GM19023 (cell line): ENCODE data around the gene MAMSTR.
"Not testable (repeated sequence)": the region's sequence is repeated elsewhere in the genome, so short reads cannot be mapped to it uniquely, and the experiment has no call there.

Experiments used
- ATAC-seq: cut with Tn5 transposase; IDR thresholded peaks from one replicate; pipeline ENCODE4 v1.9.1; 2021; ENCODE audit warnings: mild to moderate bottlenecking, moderate library complexity; ENCODE audit not compliant: unreplicated experiment

Gene MAMSTR

GRCh38 chr19:48689449-48689848 lies 30.1 kb downstream of the MAMSTR start:
- no peak for ATAC-seq

DNA sequence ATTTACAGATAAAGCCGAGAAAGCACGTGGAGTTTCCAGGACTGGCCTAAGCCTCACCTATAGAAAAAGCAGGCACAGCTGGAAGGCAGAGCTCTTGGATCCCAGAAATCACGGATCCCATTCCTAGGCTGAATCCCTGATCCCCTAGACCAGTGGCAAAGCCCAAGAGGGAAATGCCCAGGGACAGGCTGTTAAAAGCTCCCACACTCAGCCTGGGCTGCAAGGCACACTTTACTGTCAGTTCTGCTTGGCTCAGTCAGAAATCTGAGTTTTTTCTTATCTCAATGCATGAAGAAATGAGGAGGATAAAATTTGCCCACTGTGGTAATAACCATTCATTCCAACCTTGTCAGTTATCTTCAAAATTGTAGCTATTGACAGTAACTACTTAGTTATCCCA lies 31.7 kb downstream of the MAMSTR start:
- no peak for ATAC-seq

- not testable (repeated sequence) for ATAC-seq
Observed at GRCh38 chr19:48686637-48687036, 32.9 kb downstream of the MAMSTR start.

- no peak for ATAC-seq
Observed at GRCh38 chr19:48686088-48686487, 33.4 kb downstream of the MAMSTR start.

DNA sequence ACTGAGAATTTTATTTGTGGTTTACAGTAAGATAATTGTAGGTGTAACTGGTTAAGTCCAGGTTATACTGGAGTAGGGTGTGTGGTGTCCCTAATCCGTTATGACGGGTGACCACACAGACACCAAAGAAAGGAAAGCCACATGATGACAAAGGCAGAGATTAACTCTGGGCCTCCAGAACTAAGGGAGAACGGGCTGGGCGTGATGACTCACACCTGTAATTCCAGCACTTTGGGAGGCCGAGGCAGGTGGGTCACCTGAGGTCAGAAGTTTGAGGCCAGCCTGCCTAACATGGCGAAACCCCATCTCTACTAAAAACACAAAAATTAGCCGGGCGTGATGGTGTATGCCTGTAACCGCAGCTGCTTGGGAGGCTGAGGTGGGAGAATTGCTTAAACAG lies 33.9 kb downstream of the MAMSTR start:
- ATAC-seq, result no peak

GRCh38 chr19:48683349-48683748 lies 36.2 kb downstream of the MAMSTR start:
- ATAC-seq, result no peak

GRCh38 chr19:48681127-48681470 lies 38.4 kb downstream of the MAMSTR start:
- no peak for ATAC-seq

DNA sequence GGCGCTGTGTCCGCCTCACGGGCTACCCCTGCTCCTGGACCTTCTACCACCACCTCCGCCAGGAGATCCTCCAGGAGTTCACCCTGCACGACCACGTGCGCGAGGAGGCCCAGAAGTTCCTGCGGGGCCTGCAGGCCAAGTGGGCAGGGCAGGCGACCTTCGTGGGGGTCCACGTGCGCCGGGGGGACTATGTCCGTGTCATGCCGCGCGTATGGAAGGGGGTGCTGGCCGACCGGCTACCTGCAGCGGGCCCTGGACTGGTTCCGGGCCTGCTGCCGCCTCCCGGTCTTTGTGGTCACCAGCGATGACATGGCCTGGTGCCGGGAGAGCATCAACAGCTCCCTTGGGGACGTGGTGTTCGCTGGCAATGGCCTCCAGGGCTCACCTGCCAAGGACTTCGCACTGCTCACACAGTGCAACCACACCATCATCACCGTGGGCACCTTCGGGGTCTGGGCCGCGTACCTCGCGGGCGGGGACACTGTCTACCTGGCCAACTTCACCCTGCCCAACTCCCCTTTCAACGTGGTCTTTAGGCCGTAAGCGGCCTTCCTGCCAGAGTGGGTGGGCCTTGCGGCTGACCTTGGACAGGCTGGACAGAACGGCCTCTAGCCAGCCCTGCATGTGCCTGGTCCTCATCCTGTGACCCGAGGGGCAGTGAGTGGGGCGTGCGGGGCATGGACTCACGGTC lies 38.9 kb downstream of the MAMSTR start:
- no peak for ATAC-seq

DNA sequence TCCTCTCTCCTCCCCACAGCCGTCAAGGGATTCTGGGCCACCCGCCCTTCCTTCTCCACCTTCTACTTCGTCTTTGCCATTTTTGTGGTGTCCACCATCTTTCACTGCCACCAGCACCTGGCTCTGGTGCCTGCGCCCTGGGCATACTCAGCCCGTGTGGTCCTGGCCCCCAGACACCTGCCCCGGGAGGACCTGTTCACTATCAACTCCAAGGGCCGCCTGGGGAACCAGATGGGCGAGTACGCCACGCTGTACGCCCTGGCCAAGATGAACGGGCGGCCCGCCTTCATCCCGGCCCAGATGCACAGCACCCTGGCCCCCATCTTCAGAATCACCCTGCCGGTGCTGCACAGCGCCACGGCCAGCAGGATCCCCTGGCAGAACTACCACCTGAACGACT lies 39.5 kb downstream of the MAMSTR start:
- not testable (repeated sequence) for ATAC-seq

GRCh38 chr19:48678201-48678600 lies 41.3 kb downstream of the MAMSTR start:
- no peak for ATAC-seq

DNA sequence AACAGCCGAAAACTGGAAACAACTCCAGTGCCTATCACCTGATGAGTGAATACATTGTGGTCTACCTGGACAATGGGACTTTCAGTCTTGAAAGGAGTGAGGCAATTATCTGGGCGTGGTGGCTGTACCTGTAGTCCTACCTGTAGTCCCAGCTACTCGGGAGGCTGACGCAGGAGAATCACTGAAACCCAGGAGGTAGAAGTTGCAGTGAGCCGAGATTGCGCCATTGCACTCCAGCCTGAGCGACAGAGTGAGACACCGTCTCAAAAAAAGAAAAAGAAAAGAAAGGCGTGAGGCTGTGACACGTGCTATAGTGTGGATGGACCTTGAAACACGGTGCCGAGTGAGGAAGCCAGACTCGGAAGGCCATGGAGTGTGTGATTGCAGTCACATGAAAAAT lies 42.6 kb downstream of the MAMSTR start:
- no peak for ATAC-seq

DNA sequence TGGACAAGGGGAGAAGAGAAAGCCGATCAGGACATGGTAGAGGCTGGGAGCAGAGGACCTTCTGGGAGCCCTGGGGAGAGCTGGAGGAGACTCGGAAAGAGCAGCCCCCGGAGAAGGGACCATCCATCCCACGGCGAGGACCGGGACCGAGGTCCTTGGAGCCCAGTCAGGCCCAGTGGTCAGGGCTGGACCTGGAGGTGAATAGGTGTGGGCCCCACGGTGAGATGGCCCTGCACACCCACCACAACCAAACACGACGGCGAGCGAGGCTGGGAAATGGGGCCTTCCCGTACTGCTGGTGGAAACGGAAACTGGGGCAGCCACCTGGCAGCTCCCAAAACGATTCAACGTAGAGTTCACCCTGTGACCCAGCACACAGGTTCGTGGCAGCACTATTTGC lies 43.0 kb downstream of the MAMSTR start:
- ATAC-seq, result no peak

DNA sequence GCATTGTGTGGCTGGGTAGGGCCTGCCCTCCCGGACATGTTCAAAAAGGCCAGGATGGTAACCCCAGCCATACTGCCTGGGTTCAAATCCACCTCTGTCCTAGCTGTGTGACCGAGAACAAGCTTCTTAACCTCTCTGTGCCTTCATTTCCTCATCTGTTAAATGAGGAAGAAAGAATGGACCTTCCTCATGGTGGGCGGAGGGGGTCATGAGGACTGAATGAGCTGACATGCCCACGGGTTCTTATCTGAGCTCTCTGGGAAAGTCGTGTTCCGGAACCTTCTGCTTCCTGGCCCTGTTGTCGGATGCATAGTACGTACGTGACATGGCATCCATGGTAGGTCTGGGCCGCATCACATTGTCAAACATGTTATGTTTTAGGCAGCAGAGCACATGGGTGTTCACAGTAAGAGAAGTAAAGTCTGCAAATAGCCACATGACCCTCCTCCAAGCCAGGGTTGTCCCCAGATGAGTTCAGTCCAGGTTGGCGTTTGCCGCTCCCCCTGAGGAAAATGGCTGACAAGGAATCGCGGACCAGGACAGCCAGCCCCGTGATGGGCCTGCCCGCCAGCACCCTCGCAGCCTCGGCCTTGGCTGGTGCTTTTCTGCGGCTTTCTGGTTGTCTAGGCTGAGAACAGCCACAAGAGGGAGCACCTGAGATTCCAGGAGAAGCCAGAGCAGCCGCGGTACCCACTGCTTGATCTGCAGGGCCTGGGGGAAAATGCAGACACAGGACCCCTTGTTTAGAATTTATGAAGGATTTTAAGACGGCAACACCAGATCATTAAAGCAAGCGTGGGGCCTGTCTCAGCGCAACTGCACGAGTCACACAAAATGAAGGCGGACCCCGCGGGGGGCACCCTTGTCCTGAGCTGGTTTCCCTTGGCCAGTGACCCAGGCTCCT lies 44.4 kb downstream of the MAMSTR start:
- ATAC-seq, result no peak

DNA sequence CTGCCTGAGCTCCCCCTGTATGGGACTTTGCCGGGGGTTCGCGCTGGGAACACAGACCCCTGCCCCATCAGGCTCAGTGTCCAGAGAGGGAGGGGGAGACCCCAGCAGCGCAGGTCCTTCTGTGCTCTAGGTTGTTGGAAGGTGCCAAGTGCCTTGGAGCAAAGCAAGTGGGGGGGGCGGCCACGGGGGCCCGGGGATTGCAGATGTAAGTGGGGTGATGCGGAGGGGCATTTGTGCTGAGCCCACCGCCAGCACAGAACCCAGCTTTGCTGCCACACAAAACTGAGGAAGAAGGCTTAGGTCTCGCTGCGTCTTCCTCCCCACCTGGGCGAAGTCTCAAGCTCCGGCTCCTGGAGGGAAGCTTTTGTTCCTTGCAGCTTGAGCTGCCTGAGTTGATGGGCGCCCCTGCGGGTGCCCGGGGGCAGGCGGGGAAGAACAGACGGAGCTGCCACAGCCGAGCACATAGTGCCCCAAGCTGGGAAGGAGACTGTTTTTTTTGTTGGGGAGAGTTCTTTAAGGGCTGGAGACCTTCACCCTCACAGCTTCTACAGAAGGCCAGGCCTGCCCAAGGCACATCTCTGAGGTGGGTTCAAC lies 45.2 kb downstream of the MAMSTR start:
- no peak for ATAC-seq

GRCh38 chr19:48673436-48674100 lies 46.0 kb downstream of the MAMSTR start:
- no peak for ATAC-seq

DNA sequence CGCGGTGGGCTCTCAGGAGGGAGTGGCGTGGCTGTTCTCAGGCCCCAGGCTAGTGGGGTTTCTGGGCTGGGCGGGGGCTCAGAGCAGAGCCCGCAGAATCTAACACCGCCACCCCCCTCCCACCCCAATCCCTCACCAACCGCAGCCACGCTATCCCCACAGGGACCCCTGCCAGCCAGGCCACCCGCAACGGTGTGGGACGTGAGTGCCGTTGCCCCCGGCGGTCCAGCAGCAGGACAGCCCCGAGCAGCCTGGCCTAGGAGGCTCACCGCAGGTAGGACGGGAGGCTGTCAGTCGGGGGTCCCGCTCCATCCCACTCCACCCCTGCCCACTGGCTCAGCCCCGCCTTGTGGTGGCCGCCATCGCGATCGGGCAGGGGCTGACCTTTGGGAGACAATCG lies 46.5 kb downstream of the MAMSTR start, which contains the start of gene NTN5:
Gene NTN5, minus strand, starts transcription at position 24 of the 400 bp plus-strand sequence. CDS start 2,031 bp downstream, outside the sequence.
- no peak for ATAC-seq

GRCh38 chr19:48671446-48671995 lies 48.0 kb downstream of the MAMSTR start:
- ATAC-seq, result no peak

- ATAC-seq, result no peak
Observed at GRCh38 chr19:48670699-48671445, 48.7 kb downstream of the MAMSTR start.

- ATAC-seq, result no peak
Observed at GRCh38 chr19:48669903-48670668, 49.4 kb downstream of the MAMSTR start.
